GM19463 (cell line): ENCODE data around the gene NUDT3.

Experiments used
- ATAC-seq: cut with Tn5 transposase; IDR thresholded peaks from one replicate; pipeline ENCODE4 v1.9.1; 2021; ENCODE audit warnings: mild to moderate bottlenecking, moderate library complexity; ENCODE audit not compliant: unreplicated experiment

The NUDT3 gene

DNA sequence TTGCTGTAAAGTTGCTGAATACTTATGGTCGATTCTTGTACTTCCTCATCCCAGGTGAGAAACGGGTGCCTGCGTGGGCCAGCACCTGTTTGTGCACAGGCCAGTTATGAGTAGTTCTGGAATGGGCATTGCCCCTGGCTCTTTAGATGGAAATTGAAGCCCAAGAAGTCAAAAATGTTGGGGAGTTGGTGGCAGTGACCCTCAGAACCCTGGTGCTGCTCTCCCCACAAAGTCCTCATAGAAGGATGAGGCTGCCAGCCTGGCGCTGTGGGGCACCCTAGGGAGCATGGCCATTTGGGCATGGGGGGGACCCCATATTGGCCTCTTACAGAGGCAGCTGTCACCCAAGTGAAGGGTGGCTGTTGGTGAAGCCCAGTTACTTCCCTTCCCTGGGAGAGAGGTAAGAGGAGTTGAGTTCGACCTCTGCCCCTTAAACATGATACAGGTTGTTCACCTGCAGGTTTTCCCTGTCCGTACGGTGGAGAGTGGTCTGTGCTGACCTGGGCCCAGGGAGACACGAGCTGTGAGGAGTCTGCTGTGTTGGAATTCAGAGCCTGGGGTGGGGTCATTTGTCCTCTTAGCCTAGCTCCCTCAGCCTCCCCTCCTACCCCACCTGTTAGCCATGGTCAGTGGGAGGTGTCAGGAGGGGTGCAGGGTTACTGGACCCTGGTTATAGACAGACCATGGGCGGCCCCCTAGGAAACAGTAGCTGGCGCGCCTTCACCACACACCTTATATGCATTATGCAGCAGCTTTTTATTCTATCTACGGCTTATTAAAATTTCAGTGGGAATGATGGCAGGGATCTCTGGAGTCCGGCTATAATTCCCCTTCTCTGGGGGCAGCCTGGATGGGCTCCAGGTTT lies 150.9 kb downstream of the NUDT3 start:
- ATAC-seq, result no peak

DNA sequence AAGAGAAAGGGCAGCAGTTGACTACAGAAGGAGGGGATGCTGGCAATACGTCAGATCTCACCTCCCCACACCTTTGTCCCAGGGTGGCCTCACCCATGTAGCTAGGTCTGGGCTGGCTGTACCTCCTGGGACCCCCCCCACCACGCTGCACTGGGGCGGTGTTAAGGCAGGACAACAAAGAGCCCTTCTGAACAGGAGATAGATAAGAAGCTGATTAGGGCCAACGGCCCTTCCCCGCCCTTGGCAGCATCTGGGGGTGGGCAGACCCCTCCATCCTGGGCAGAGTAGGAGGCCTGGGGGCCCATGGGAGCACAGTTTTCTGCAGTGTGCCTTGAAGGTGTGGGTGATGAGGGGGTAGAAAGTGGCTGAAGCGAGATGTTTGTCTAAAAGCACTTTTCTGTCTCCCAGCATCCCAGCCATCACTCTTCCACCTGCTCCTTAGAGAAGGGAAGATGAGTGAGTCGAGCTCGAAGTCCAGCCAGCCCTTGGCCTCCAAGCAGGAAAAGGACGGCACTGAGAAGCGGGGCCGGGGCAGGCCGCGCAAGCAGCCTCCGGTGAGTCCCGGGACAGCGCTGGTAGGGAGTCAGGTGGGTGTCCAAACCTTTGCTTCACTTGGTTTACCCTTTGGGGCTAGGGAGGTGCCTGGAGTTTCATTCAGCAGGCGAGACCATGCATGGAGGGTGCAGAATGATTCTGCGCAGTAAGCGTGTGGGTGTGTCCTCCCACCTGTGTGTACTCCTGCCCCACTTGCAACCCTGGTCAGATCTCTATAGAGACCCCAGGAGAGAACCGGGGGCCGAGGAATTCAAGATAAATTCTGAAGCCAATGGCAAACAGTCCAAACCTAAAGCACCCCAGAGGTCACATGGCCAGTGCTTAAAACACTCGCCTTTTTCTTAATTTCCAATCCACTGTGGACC lies 151.9 kb downstream of the NUDT3 start:
- ATAC-seq, result no peak

DNA sequence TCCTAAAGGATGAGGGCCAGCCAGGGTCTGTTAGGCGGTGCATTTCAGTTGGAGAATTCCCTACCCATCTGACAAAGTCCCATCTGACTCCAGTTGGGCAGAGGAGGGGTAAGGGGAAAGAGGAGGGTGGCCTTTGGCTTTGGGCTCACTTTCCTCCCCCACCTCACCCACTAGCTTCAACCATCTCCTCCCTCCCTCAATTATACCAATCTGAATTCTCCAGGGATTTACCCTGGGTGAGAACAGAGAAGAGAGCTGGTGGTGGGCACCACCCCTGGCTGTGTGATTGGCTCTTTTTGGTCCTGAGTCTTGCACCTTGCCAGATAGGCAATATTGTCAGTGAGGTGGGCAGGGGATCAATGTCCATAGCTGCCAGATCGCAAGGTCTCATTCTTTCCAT lies 152.6 kb downstream of the NUDT3 start:
- ATAC-seq, result no peak

- ATAC-seq, result no peak
Observed at GRCh38 chr6:34239500-34239825, 153.0 kb downstream of the NUDT3 start.

DNA sequence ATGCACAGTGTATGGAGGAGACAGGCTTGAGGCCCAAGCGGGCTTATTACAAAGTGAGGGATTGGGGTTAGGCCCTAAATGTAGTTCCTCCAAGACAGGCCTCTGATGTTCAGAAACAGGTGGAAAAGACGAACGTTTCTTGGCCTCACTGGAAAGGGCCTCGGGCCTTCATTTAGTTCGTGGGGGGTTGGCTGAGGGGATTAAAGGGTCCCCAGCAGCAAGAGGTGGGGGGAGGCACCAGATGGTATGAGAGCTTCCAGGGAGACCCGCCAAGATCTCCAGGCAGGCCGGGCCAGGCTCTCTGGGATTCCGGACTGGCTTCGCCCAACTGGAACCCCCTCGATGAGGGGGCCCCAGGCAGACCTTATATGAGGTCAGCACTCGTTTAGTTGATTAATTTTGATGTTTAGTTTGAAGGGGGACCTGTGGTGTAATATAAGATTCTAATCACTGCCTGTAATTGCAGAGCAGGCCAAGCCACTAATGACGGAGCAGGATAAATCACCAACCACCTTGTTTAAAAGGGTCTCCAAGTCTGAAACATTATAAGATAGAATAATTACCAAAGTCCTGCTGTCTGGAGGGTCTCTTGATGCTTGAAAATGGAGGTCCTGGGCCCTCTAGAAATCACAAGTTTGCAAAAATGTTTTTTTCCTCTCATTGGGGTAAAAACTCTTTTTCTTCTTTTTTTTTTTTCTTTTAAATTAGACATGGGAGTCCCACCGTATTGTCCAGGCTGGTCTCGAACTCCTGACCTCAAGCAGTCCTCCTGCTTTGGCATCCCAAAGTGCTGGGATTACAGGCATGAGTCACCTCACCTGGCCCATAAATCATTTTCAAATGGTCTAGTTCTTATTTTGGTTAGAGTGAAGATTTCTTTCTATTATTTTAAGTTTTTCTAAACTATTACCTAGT lies 153.6 kb downstream of the NUDT3 start:
- no peak for ATAC-seq

DNA sequence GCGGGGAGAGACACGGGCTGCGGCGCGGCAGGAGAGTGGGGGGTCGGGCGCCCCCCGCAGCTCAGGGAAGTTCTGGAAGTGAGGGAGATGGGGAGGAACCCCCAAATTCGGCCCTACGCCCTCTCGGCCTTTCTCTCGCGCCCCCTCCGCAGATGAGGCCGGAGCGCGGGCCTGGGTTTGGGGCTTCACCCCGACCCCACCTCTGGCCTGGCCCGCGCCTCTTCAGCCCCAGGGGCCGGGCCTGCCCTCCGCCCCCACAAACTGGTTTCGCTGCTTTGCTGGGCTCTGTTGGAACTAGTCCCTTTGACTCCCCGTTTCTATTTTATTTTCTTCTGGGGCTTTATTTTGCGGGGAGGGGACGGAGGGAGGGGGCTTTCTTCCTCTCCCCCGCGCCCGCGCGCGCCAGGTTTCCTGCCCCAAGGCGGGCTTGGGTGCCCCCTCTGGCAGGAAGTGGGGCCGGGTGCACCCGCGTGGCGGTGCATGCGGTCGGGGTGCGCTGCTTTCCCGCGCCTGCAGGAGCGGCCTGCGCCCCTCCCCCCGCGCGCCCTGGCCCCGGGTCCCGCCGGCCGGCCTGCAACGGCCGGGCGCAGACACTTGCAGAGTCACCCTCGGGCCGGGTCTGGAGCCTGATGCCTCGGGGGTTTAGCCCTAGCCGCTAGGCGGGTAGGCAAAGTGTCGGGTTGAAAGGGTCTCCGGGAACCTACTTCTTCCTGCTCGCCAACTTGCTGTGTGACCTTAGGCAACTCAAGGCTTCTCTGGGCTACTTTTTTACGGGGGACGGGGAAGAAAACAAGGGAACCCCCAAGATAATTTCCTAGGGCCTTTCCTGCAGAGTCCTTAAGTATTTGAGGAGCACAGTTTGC lies 154.5 kb downstream of the NUDT3 start:
- ATAC-seq, result no peak

DNA sequence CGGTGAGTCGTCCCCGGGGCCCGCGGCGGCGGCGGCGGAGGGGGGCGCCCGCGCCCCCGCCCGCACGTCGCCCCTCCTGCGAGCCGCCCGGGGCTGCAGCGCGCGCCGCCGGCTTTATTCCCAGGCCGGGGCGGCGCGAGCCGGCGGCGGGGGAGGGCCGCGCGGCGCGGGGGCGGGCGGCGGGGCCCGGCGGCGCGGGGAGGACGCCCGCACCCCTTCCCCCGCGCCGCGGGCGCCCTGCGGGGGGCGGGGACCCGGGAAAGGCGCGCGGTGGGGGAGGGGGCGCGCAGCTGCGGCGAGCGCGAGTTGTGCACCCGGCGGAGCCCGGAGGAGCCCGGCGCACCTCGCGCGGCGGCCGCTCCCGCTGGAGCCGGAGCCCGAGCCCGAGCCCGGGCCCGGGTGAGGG lies 155.2 kb downstream of the NUDT3 start:
- ATAC-seq, result peak; percentile 14

DNA sequence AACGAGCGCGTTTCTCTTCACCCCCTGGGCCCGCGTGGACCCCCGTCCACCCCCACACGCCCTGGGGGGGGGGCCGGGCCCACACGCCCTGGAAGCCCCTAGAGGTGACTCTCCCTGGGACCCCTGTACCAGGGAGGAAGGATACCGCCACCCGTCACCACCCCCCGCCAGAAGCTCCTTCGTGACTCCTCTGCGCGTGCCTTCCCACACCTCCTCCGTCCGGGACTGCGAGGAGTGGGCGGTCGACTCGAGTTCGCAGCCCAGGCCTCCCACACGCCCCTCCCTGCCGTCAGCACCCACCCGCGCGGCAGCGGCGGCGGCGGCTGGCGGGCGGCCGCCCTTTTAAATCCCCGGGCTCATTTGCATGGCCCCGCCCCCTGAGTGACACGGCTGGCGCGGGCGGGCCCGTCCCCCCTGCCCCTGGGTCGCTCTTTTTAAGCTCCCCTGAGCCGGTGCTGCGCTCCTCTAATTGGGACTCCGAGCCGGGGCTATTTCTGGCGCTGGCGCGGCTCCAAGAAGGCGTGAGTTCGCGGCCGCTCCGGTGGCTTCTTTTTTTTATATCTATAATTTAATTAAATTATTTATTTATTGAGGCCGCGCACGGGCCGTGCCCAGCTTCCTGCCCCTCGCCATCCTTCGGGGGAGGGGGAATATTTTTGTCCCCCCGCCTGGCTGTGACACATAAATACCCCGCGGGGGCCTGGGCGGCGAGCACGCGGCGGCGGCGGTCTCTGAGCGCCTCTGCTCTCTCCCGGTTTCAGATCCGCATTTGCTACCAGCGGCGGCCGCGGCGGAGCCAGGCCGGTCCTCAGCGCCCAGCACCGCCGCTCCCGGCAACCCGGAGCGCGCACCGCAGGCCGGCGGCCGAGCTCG lies 155.8 kb downstream of the NUDT3 start, which contains the start of gene HMGA1:
Gene HMGA1, plus strand, starts transcription at position 431 of the 873 bp plus-strand sequence. CDS start 3,908 bp downstream, outside the sequence.
- ATAC-seq, result peak; percentile 66

GRCh38 chr6:34236131-34236442 lies 156.4 kb downstream of the NUDT3 start:
- peak; percentile 3 for ATAC-seq

- no peak for ATAC-seq
Observed at GRCh38 chr6:34235307-34236130, 156.9 kb downstream of the NUDT3 start.

- no peak for ATAC-seq
Observed at GRCh38 chr6:34234667-34235306, 157.7 kb downstream of the NUDT3 start.

DNA sequence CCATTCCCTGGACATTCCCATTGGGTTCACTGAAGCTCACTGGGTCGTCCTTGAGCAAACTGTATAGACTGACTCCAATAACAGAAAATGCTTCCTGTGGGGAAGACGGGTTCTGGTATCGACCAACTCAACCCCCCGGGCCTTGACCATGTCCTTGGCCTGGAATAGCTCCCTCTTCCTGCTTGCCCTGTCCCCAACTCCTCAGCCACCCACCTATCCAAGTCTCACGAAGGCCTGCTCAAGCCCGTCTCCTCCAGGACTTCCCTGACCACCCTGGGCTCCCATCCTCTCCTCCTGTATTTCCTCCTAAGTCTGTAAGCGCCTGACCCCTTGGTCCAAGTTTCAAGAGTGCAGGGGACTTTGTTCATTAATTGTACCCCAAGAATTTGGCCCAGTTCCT lies 158.6 kb downstream of the NUDT3 start:
- ATAC-seq, result no peak

- no peak for ATAC-seq
Observed at GRCh38 chr6:34232901-34233300, 159.6 kb downstream of the NUDT3 start.

- ATAC-seq, result no peak
Observed at GRCh38 chr6:34231566-34232336, 160.7 kb downstream of the NUDT3 start.

DNA sequence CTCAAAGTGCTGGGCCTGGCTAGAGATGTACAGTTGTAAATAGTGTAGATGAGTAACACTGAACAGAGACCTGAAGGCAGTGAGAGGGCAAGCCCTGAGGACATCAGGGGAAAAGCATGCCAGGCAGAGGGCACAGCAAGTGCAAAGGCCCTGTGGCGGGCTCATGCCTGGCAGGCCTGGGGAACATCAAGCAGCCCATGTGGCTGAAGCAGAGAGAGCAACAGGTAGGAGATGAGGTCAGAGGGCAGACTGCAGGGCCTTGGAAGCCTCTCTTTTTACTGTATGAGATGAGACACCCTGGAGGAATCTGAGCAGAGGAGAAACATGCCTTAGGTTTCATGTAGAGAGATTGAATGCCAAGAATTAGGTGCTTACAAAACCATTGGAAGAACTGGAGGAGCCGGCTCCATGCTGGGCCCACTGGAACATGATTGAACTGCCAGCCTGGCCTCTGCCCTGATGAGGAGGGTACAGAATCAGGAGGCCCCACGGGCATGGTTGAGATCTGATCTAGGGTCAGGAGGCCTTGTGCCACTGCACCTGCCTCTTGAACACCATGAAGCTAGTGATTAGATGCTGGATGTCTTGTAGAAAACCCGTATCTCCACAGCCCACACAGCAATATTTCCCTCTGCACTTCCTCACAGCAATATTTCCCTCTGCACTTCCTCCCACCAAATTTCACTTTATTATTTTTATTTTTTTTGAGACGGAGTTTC lies 161.7 kb downstream of the NUDT3 start:
- ATAC-seq, result no peak

GRCh38 chr6:34229877-34230276 lies 162.6 kb downstream of the NUDT3 start:
- ATAC-seq, result no peak
